Mucosa of rectum (tissue), 2 donors: Measurements from ENCODE around the gene HDAC8.

Experiments used
- H3K27ac ChIP-seq, 2 donors: one replicate each; pipeline ENCODE4 v1.7.0; 2013; ENCODE audit warnings: inconsistent platforms in 2 of 2, low read depth in 2 of 2, low read length in 2 of 2
- H3K27me3 ChIP-seq, 2 donors: one replicate each; pipeline ENCODE4 v1.7.0; 2013; ENCODE audit warnings: low read length in 2 of 2; ENCODE audit not compliant: control insufficient read depth in 2 of 2, insufficient read depth in 2 of 2
- H3K36me3 ChIP-seq, 2 donors: one replicate each; pipeline ENCODE4 v1.7.0; 2013; ENCODE audit warnings: low read length in 2 of 2; ENCODE audit not compliant: control insufficient read depth in 2 of 2, insufficient read depth in 2 of 2
- H3K4me1 ChIP-seq, 2 donors: one replicate each; pipeline ENCODE4 v1.7.0; 2013; ENCODE audit warnings: low read length in 2 of 2, mild to moderate bottlenecking in 1 of 2; ENCODE audit not compliant: control insufficient read depth in 2 of 2, insufficient read depth in 2 of 2
- H3K4me3 ChIP-seq, 2 donors: one replicate each; pipeline ENCODE4 v1.7.0; 2013; ENCODE audit warnings: low read length in 2 of 2
- H3K9ac ChIP-seq, 2 donors: one replicate each; pipeline ENCODE4 v1.7.0; 2013; ENCODE audit warnings: low read length in 2 of 2, low read depth in 1 of 2, mild to moderate bottlenecking in 1 of 2
- H3K9me3 ChIP-seq, 2 donors: one replicate each; pipeline ENCODE4 v1.7.0; 2013; ENCODE audit warnings: low read length in 2 of 2; ENCODE audit not compliant: control insufficient read depth in 2 of 2
- donor health status: healthy.
- donor health status: Normal muscosa, but diverticular disease.

The HDAC8 gene

DNA sequence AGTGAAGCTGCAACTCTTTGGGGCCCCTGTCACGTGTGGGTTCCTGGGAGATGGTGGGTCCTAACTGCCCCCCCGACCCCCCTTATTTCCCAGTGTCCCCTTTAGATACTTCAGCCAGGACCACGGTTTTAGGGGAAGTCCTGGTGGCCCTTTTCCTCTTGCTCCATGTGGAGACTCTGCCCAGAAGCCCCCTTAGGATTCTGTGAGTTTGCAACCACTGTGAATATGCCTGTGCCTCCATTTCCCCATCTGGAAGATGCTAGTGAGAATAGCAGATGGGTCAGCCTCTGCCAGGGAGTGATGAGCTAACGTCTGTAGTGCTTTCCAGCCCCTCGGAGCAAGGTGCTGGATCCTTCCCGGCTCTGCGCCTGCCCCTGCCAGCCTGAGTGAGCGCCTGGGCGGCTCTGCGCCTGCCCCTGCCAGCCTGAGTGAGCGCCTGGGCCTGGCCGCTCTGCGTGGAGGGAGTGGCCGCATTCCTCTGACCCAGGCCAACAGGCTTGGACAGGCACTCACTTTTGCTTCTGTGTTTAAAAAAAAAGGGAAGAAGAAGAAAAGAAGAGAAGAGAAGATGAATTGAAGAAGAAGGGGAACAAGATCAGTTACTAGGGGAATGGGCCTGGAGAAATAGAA lies 260.2 kb downstream of the HDAC8 start:
- Histone ChIP-seq H3K4me1 (peaks cover 7% of the 10 kb centered on the region in 2 donors), H3K36me3 (no peaks in the 10 kb centered on the region), H3K9me3 (no peaks in the 10 kb centered on the region), H3K27me3 (peaks cover 26 to 33% of the 10 kb centered on the region in 2 donors), H3K27ac (no peak overlapping the region), H3K4me3 (no peak overlapping the region), H3K9ac (no peak overlapping the region)

DNA sequence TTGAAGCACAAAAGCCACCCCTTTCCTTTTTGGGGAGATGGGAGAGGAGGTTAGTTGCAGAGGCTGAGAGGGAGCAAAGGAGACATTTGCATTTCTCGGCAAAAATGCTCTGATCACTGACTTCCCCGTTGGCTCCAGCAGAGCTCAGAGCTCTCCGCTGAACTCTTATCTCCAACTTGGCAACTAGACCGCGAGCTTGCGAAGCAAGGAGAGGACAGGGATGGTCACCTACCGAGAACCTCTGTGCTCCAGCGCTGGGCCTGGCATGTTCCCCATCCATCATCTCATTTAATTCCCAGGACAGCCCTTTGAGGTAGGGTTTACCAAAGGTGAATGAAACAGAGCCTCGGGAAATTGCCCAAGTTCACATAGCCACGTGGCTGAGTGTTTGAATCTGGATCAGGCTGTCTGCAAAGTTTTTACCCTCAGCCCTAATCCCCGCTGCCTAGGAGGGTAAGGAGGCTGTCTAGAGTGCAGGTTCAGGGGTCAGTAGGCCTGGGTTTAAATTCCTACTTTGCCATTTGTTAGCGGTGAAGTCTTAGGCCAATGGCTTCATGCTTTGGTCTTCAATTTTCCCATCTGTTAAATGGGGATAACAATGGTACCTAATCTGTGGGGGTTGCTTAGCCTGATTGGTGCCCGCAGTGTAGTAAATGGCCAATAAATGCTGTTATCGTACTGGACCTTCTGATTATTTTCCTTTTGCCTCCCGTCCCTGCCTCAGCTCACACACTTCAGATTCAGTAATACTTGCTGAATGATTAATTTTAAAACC lies 263.2 kb downstream of the HDAC8 start:
- Histone ChIP-seq H3K4me1 (peaks cover 7 to 13% of the 10 kb centered on the region in 2 donors), H3K9me3 (no peaks in the 10 kb centered on the region), H3K9ac (no peak overlapping the region), H3K27ac (no peak overlapping the region), H3K36me3 (no peaks in the 10 kb centered on the region), H3K27me3 (peaks cover 44 to 45% of the 10 kb centered on the region in 2 donors), H3K4me3 (peak overlapping the region; percentile 45 to 67)

DNA sequence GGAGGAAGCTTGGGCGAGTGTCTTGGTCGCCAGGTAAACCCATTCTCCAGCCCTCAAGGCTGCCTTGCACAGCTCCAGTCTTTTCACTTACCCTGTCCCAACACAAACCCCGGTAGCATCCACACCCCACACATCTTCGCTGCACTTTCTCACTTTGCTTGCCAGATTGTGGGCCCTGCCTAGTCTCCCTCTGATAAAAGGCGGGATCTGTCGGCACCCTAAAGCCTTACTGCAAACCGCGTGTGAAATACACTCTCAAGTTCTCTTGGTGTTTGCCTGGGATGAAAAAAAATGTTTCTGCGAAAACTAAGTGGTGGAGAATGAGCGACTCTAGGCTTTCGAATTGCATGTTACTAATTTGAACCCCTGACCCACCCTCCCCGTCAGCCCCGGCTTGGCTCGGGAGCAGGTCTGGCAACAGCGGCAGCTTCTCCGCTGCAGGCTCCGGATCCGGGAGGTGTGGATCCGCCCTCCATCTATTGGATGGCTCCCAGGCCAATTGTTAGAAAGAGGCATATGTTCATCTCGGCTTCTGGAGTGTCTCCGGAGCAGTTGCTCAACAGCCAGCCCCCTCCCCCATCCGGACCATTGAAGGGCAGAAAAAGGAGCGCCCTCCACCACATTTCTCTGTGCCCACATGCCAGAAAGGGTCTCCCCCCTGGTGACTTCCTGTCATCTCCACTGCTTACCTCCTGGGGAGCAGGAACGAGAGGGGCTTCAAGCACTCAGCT lies 263.9 kb downstream of the HDAC8 start:
- H3K9me3 ChIP-seq, result no peaks in the 10 kb centered on the region
- peaks cover 7 to 13% of the 10 kb centered on the region in 2 donors for H3K4me1 ChIP-seq
- peaks cover 47 to 50% of the 10 kb centered on the region in 2 donors for H3K27me3 ChIP-seq
- no peak overlapping the region for H3K27ac ChIP-seq
- no peak overlapping the region for H3K9ac ChIP-seq
- peak overlapping the region; percentile 45 to 67 for H3K4me3 ChIP-seq
- H3K36me3 ChIP-seq, result no peaks in the 10 kb centered on the region

DNA sequence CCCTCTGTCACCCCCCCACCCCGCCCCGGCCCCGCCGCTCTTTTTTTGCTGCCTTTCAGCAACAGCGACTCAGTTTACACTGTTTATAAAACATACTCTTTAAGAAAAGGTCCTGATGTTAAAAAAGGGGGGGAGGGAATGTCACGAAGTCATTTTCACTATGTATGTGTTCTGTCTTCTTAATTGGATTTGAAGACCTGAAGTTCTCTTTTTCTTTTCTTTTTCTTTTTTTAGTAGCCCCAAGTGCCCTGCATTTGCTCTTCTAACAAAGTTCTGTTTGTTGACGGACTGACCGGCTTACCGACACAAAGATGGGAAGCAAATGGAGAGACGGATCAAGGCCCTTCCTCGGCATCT lies 264.5 kb downstream of the HDAC8 start:
- peaks cover 50% of the 10 kb centered on the region in 2 donors for H3K27me3 ChIP-seq
- no peak overlapping the region for H3K27ac ChIP-seq
- no peaks in the 10 kb centered on the region for H3K36me3 ChIP-seq
- H3K9me3 ChIP-seq, result no peaks in the 10 kb centered on the region
- peak overlapping the region in 1 of 2 donors; percentile 67 for H3K4me3 ChIP-seq
- H3K9ac ChIP-seq, result no peak overlapping the region
- peaks cover 7 to 13% of the 10 kb centered on the region in 2 donors for H3K4me1 ChIP-seq

DNA sequence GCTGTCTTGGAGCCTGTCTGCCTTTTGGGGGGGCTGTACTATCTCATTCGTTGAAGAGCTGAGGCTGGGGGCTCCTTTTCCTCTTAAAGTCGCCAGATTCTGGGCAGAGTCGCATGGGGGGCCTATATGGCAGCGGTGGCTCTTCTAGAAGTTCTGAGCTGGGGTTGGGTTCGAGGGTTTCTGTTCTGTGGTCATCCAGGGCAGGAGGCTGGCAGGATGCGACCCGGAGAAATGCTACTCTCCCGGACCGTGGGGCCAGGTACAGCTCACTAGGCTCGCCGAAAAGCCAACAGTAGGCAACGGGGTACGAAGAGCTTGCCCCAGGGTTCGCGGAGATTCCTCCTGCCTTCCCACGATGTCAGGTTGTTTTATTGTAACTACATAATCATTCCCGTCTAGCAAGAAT lies 265.0 kb downstream of the HDAC8 start:
- no peaks in the 10 kb centered on the region for H3K9me3 ChIP-seq
- peak overlapping the region; percentile 47 to 67 for H3K4me3 ChIP-seq
- H3K27me3 ChIP-seq, result peaks cover 51 to 54% of the 10 kb centered on the region in 2 donors
- H3K9ac ChIP-seq, result peak overlapping the region in 1 of 2 donors; percentile 33
- H3K27ac ChIP-seq, result no peak overlapping the region
- no peaks in the 10 kb centered on the region for H3K36me3 ChIP-seq
- peaks cover 7 to 13% of the 10 kb centered on the region in 2 donors for H3K4me1 ChIP-seq

DNA sequence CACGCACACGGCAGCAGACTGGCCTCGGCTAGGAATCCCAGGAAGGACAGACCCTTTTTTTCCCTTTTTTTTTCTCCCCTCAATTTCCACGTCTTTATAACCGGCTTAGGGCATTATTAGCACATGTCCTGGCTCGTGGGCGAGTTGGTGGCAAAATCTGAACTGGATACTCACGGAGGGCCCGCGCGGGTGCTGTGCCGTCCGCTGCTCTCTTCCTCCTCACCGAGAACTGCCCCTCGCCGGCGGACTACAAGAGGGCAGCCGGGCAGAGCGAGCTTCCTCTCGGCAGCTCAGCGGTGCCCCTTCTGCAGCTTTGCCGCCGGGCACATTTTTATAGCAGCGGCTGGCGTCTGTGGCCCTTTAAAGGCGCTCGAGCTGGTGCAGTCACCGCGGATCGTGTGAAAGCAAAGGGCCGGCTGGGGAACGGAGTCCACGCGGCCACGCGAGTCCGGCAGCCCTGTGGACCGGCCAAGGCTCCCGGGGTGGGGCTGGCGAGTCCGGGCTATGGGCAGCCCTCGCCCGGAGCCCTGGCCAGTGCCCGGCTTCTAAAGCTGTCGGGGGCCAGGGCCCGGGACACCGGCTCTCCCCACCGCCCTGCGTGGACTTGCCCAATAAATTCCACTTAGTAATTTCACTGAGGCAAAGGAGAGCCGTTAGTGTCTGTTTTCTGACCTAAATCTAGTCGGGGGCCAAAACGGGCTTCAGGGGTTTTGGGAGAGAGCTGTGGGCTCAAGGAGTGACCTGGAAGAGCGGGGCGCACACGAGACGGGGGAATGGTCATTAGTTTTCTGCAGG lies 265.6 kb downstream of the HDAC8 start:
- Histone ChIP-seq H3K4me3 (peak overlapping the region; percentile 62 to 67), H3K9ac (peak overlapping the region in 1 of 2 donors; percentile 33), H3K4me1 (peaks cover 7 to 13% of the 10 kb centered on the region in 2 donors), H3K27ac (no peak overlapping the region), H3K9me3 (no peaks in the 10 kb centered on the region), H3K36me3 (no peaks in the 10 kb centered on the region), H3K27me3 (peaks cover 57 to 60% of the 10 kb centered on the region in 2 donors)

DNA sequence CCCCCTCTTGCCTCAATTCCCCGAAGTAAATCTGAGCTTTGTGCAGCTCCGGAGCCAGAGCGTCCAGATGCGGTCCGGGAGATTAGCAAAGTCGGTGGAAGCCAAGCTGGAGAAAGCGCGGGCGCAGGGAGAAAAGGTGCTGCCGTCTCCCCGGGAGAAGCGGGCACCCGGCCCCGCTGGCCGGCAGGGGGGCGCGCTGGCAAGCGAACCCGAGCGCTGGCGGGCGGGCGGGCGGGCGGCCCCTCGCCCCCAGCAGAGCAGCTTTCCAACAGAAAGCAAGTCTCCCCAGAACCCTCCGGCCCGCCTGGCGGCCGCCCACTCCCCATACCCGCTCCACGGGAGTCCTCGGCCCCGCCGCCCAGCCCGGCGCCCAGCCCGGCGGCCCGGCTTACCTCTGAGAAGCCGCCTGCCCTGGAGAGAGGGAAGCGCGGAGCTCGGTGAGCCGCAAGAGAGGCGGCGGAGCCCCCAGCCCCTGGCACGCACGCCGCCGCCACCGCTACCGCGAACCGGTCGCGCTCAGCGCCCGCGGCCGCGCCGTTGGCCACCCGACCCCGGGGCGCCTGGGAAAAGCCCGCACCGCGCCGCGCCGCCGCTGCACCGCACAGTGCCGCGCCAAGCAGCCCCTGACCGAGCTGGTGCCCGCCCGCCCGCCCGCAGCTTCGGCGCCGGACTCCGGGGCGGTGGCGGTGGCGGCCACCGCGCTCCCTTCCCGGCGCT lies 266.4 kb downstream of the HDAC8 start:
- peaks cover 7 to 13% of the 10 kb centered on the region in 2 donors for H3K4me1 ChIP-seq
- peaks cover 56 to 67% of the 10 kb centered on the region in 2 donors for H3K27me3 ChIP-seq
- H3K9ac ChIP-seq, result no peak overlapping the region
- no peaks in the 10 kb centered on the region for H3K9me3 ChIP-seq
- H3K27ac ChIP-seq, result no peak overlapping the region
- H3K36me3 ChIP-seq, result no peaks in the 10 kb centered on the region
- peak overlapping the region; percentile 62 to 67 for H3K4me3 ChIP-seq

DNA sequence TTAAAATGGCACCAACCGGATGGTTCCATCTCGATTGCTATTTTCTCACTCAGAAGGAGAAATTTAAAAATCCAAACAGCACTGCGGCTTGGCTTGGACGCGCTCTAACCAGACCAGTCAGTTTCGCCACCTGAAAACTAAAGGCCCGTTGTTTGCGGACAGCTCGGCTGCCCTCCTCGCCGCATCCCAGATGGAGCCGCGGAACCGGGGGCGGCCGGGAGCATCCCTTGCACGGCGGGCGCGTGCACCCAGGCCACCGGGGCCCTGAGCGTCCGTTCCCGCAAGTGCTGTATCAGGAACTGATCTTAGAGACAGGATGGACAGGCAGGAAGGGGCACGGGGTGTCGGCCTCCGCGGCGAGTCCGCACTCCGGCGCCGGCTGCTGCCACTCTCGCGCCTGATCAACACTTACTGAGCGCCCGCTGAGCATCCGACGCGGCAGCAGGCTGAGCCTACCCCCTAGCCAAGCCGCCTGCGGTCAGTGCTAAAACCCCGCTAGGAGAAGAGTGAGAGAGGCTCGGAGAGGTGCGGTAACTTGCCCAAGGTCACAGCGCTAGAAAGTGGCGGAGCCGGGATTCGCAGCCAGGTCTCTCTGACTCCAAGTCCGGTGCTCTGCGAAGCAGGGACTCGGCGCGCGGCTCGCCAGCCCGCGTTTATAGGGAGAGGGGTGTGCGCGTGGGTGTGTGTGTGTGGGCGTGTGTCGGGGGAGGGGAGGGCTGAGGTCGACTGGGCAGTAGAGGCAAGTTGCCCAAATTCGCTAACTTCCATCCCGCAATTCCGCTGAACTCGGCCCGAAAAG lies 267.2 kb downstream of the HDAC8 start, which contains the start of gene CITED1:
TSS of gene CITED1 (minus strand) at position 629 of the 799 bp plus-strand sequence. CDS start 3,045 bp downstream, outside the sequence.
- Histone ChIP-seq H3K27ac (no peak within 1 kb of the TSS), H3K4me3 (peak within 1 kb of the TSS; percentile 62 to 67), H3K36me3 (no peaks in the 10 kb centered on the region), H3K9me3 (no peaks in the 10 kb centered on the region), H3K9ac (no peak within 1 kb of the TSS), H3K4me1 (peaks cover 7 to 13% of the 10 kb centered on the region in 2 donors), H3K27me3 (peaks cover 57 to 75% of the 10 kb centered on the region in 2 donors)
